Forelimb muscle (tissue), 1 donor: ENCODE results near the gene CACNB2. TPM values are rescaled to one million over a fixed set of nuclear protein-coding genes. Genes with fewer than 3 reads are reported as not detected.
A peak's percentile ranks its signal among the peaks of the same experiment; 100 is the strongest.

Experiments used
- DNase-seq: peaks from one replicate; pipeline ENCODE4 v3.0.0-alpha.2; 2013; ENCODE audit warnings: low read depth
- polyA plus RNA-seq: library from polyadenylated mRNA; unstranded; fragments of 120-200 nt; gene quantifications from one replicate; pipeline ENCODE4 v1.2.1, GENCODE V29; 2013; ENCODE audit not compliant: insufficient read length

The CACNB2 gene
- polyA plus RNA-seq, 1 donor: 1.5 TPM

DNA sequence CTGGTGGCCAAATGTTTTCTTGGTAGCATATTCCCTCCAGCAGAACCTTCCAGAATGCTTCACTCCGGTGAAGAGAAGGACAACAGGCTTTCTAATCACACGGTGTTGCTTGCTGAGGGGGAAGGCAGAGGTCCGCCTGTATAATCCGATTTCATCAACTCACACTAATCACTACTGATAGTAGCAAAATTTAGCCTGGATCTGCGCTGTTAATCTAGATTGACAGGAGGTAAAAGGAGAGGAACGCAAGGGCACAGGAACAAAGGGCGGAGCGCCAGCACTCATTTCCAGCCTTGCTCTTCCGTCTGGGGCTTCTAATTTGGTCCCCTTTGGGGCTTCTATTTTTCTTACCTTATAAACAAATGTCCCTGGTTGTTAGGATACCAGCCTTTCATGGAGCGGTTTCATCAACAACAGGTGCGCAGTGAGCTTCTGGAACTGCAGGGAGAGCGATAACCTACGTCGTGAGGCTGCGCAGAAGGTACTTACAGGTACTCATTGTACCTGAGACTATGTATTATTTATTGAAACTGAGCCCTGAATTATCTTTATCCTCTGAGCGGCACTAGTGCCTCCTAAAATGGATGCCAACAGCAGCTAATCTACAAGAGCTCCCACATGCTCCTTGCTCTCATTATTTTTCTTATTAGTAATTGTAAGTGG lies 150.6 kb downstream of the CACNB2 start:
- no peak for DNase-seq

GRCh38 chr10:18293536-18294510 lies 153.6 kb downstream of the CACNB2 start:
- no peak for DNase-seq

DNA sequence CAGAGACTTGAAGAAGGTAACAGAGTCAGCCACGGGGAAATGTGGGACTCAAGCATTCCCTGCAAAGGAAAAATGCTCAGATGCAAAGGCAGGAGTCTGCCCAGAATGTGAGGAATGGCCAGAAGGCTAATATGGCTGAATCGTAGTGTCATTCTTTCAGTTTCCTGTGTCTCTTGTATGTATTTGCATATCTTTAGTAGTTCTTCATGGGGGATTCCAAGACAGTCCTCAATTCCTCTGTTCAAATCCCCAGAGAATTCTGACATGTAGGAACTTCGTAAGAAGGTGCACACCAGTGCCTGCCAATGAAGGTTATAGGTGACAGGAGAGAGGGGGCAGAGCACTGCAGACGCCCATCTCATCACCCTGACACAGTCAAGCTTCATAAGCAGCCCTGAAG lies 154.4 kb downstream of the CACNB2 start:
- no peak for DNase-seq

GRCh38 chr10:18297659-18298058 lies 157.4 kb downstream of the CACNB2 start:
- DNase-seq: no peak

DNA sequence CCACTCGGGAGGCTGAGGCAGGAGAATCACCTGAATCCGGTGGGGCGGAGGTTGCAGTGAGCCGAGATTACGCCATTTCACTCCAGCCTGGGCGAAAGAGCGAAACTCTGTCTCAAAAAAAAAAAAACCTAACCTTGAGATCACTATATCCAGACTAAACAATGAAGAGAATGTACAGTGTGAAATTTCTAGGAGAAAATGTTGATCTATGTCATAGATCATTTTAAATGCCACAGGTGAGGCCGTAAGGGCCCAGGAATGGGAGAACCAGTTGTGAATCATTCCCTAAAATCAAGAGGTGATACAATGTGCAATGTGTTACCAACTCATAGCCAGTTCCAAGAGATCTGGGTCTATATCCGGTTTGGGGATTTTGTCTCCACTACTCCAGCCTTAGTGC lies 158.0 kb downstream of the CACNB2 start:
- DNase-seq: no peak

GRCh38 chr10:18303851-18304801 lies 163.9 kb downstream of the CACNB2 start:
- no peak for DNase-seq

DNA sequence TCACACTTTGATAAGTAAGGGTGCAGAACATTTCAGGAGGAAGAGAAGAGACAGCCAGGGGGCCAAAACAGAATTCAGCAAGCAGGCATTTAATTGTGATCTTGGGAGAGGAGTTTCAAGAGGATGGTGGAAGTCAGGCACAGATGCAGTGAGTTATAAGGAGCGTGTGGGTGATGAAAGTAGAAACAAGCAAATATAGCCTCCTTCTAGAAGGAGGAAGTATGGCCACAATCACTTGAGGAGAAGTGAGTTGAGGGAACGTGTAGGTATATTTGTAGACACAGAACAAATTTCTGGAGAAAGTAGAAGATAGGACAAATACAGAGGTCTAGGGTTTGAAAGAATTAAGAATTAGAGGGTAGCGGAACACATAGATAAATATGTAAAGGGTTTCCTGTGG lies 165.8 kb downstream of the CACNB2 start:
- DNase-seq: no peak

DNA sequence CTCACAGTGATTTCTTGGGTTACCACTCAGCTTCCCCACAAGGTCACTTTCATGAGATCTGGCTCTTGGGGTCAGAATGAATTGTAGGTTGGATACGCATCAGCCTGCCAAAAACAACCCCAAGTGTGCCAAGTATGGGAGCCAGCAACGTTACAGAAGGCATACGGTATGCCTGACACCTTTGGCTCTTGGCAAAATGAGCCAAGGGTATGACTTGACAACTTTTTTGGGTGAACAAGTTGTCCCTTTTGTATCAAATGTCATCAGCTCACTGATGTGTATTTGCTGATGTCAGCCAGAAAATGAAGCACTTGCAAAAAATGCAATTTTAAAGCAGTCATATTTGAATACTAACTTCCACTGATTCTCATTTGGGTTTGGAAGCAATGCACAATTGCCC lies 168.4 kb downstream of the CACNB2 start:
- DNase-seq: no peak

DNA sequence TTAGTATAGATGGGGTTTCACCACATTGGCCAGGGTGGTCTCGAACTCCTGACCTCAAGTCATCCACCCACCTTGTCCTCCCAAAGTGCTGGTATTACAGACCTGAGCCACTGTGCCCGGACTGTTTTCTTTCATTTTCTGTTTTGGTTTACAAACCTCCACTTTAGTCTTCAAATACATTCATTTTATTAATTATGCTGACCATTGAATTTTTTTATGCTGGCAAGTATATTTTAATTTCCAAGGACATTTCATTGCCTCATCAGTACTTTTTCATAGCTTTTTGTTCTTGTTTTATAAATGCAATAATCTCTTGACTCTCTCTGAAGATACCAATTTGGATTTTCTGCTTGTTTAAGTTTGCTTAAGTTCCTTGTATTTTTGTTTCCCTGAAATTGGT lies 170.5 kb downstream of the CACNB2 start:
- no peak for DNase-seq

- DNase-seq: peak; percentile 31
Measured at GRCh38 chr10:18312374-18313139, 172.3 kb downstream of the CACNB2 start.

- no peak for DNase-seq
Measured at GRCh38 chr10:18313140-18313530, 172.9 kb downstream of the CACNB2 start.

GRCh38 chr10:18313626-18314025 lies 173.4 kb downstream of the CACNB2 start:
- DNase-seq: no peak

- no peak for DNase-seq
Measured at GRCh38 chr10:18319628-18320027, 179.4 kb downstream of the CACNB2 start.

DNA sequence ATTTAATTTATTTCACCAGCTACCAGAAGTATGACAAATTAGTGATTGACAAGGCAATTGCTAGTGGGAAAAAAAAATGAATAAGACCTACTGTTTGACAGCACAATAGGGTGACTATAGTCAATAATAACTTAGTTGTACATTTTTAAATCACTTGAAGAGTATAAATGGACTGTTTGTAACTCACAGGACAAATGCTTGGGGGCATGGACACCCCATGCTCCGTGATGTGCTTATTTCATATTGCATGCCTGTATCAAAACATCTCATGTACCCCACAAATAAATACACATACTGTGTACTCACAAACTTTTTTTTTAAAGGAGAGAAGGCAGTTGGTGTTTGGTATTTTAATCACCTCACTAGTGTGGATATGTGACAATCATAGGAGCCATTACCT lies 181.1 kb downstream of the CACNB2 start:
- no peak for DNase-seq

DNA sequence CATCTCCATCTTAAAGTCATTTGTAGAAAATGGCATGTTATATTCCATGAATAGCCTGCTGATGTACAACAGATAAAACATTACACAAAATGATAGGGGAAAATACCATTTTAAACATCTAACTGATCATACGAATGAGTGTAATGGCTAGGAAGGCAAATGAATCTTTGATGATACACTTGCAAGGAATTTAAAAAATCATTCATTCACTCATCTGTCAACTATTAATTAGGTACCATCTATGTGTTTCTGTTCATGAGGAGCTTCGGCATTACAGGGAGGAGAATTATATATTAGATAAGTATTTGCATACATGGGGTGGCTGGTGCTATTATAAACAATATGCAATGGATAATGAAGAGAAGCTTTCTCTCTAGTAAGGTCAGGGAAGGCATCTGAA lies 183.7 kb downstream of the CACNB2 start:
- DNase-seq: no peak

DNA sequence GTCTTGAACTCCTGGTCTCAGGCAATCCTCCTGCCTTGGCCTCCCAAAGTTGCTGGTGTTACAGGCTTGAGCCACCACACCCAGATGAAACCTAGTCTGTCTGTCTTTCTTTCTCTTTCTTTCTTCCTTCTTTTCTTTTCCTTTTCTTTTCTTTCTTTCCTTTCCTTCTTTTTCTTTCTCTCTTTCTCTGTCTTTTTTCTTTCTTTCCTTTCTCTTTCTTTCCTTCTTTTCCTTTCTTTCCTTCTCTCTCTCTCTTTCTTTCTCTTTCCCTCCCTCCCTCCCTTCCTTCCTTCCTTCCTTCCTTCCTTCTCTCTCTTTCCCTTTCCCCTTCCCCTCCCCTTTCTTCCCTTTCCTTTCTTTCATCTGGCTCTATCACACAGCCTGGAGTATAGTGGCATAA lies 185.2 kb downstream of the CACNB2 start:
- DNase-seq: no peak

DNA sequence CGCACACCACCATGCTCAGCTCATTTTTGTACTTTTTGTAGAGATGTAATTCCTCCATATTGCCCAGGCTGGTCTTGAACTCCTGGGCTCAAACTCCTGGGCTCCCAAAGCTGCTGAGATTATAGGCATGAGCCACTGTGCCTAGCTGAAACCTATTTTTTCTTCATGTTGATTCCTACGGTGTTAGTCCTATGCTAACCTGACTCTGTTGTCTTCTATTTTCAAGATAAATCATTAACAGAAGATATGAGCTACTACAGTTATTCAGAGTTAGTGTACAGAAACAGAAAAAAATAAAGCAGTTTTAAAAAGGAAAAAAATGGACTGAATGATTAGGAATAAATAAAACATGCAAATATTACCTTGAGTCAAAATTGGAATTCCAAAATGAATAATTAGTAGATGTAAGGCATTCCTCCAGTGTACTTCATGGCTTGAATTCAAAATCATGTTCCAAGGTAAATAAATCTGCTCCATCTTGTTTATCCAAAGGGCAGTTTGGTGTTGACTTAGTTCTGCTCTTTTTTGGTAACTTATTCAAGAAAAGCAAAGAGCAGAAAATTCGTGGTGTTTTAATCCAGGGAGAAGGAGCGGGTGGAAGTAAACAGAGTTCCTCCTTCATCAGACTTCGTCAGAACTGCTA lies 185.8 kb downstream of the CACNB2 start:
- DNase-seq: no peak

DNA sequence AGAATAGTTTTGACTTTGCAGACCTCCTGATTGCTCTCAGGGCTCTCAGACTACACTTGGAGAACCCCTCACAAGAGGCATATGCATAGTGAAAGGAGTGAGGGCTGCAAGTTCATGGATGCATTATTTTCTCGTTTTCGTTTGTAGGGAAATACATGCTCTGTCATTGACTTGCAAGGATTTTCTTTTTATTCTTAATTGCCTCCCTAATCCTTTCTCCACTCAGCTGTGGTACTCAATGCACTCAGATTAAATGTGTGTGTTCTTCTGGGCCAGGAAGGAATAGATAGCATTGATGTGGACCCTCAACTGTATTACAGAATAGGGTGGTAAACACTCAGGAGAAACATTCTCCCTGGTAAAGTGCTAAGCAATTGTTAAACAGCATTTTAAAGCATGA lies 188.7 kb downstream of the CACNB2 start:
- no peak for DNase-seq

DNA sequence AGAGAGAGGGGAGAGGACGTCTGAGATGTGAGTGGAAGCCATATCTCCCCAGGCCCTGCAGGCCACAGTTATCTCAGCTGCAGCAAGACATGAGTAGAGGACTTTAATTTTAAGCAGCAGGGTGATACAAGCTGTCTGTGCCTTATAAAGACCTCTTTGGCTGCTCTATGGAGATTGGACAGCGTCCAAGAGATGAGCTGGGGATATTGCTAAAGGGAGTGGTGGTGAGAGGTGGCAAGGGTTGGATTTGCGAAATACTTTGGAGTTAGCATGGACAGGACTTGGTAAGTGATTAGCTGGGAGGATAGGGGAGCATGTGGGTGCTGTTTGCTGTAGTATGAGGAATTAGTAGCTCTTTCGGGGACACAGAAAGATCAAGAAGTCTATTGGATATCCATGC lies 191.8 kb downstream of the CACNB2 start:
- no peak for DNase-seq

DNA sequence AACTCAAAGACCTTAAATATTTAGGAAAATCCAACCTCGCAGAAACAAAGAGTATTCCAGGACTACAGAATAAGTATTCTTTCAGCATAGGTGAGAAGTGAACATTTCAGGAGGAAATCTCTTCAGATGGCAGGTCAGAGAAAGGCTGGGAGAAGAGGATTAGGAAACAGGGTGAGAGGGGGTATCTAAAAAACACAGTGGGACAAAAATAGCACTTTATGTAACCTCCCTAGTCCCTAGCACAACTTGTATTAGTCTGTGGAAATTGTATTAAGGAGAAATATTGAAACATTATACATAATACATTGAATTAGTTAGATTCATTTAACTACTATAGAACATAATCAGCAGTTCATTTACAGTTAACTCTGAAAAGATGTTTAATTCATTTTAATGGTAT lies 192.3 kb downstream of the CACNB2 start:
- no peak for DNase-seq

GRCh38 chr10:18333621-18334020 lies 193.4 kb downstream of the CACNB2 start:
- DNase-seq: no peak
